ENCODE data around the gene PXDN.

PXDN gene

DNA sequence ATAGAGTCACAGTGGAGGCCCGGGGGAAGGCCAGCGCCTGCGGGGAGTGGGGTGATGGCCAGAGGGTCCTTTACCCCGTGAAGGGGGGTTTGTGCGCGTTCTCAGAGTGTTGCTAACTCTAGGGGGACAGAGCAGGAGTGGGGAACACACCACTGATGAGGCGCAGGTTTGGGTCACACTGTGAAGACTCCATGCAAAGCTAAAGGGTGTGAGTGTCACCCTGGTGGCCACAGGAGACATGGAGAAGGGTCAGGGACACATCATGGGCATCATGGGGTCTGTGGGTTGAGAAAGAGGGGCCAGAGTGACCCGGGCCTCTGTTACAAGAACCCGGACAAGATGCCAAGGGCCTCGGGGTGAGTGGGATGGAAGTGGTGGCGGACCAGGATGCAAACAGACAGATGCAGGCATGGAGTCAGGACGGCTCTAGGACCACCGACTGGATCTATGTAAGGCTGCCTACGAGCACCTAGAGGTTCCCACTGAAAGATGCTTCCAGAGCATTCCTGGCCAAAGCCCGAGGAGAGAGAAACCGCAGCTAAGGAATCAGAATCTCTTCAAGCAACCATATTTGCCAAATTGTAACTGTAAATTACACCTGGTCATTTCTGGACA lies 84.3 kb downstream of the PXDN start:
- Mint-ChIP-seq H3K27me3 (no peaks in the 10 kb centered on the region), H3K36me3 (no peaks in the 10 kb centered on the region), H3K9me3 (no peaks in the 10 kb centered on the region), H3K27ac (no peak overlapping the region), H3K4me1 (peaks cover 5% of the 10 kb centered on the region), H3K4me3 (no peak overlapping the region)
- no peak for ATAC-seq

GRCh38 chr2:1658394-1659151 lies 85.7 kb downstream of the PXDN start:
- no peak for ATAC-seq
- H3K27ac Mint-ChIP-seq, result no peak overlapping the region
- no peaks in the 10 kb centered on the region for H3K27me3 Mint-ChIP-seq
- no peak overlapping the region for H3K4me3 Mint-ChIP-seq
- peaks cover 5% of the 10 kb centered on the region for H3K4me1 Mint-ChIP-seq
- no peaks in the 10 kb centered on the region for H3K9me3 Mint-ChIP-seq
- no peaks in the 10 kb centered on the region for H3K36me3 Mint-ChIP-seq

- H3K9me3 Mint-ChIP-seq, result no peaks in the 10 kb centered on the region
- H3K27me3 Mint-ChIP-seq, result no peaks in the 10 kb centered on the region
- no peaks in the 10 kb centered on the region for H3K36me3 Mint-ChIP-seq
- H3K27ac Mint-ChIP-seq, result no peak overlapping the region
- ATAC-seq, result peak; percentile 29
- H3K4me1 Mint-ChIP-seq, result peaks cover 5% of the 10 kb centered on the region
- H3K4me3 Mint-ChIP-seq, result no peak overlapping the region
Observed at GRCh38 chr2:1656961-1657841, 87.1 kb downstream of the PXDN start.

- Mint-ChIP-seq H3K4me3 (no peak overlapping the region), H3K4me1 (peaks cover 5% of the 10 kb centered on the region), H3K27me3 (no peaks in the 10 kb centered on the region), H3K9me3 (no peaks in the 10 kb centered on the region), H3K27ac (no peak overlapping the region), H3K36me3 (no peaks in the 10 kb centered on the region)
- ATAC-seq, result peak; percentile 3
Observed at GRCh38 chr2:1656326-1656960, 87.9 kb downstream of the PXDN start.

DNA sequence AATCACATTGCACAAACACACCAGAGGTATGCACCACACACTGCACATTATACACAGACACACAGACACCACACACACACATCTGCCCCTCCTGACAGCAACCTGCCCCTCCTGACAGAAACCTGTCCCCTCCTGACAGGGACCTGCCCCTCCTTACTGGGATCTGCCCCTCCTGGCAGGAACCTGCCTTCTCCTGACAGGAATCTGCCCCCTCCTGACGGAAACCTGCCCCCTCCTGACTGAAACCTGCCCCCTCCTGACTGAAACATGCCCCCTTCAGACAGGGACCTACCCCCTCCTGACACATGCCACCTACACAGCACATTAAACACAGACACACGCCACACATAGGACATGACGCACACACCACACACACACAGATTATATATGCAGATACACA lies 88.9 kb downstream of the PXDN start:
- H3K27ac Mint-ChIP-seq, result no peak overlapping the region
- H3K4me3 Mint-ChIP-seq, result no peak overlapping the region
- no peak for ATAC-seq
- H3K27me3 Mint-ChIP-seq, result no peaks in the 10 kb centered on the region
- H3K9me3 Mint-ChIP-seq, result peaks cover 2% of the 10 kb centered on the region
- no peaks in the 10 kb centered on the region for H3K36me3 Mint-ChIP-seq
- H3K4me1 Mint-ChIP-seq, result peaks cover 5% of the 10 kb centered on the region

DNA sequence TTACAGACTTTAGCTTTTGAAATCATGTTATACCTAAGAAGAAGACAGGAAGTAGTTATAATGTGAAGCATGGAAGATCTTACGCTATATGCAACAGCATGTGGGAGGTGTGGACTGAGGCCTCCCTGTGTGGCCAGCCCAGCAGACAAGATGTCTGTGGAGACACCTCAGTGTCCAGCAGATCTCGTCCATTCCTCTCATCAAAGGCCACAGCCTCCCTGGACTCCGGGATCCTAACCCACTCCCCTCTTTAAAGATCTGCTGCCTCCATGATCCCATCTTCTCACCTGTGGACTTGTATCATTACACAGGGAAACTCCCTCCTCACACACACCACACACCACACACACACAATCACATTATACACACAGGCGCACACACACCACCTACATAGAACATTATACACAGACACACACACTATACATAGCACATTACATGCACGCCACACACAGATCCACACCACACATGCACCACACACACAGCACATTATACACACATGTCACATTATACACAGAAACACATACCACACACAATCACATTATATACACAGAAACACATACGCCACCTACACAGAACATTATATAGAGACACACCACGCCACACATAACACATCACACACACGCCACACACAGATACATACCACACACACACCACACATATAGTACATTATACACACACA lies 89.5 kb downstream of the PXDN start:
- H3K9me3 Mint-ChIP-seq, result peaks cover 3% of the 10 kb centered on the region
- no peak for ATAC-seq

GRCh38 chr2:1653956-1654695 lies 90.2 kb downstream of the PXDN start:
- no peak overlapping the region for H3K27ac Mint-ChIP-seq
- no peak overlapping the region for H3K4me3 Mint-ChIP-seq
- peaks cover 3% of the 10 kb centered on the region for H3K9me3 Mint-ChIP-seq
- no peaks in the 10 kb centered on the region for H3K27me3 Mint-ChIP-seq
- peaks cover 5% of the 10 kb centered on the region for H3K4me1 Mint-ChIP-seq
- no peaks in the 10 kb centered on the region for H3K36me3 Mint-ChIP-seq
- no peak for ATAC-seq

More for the DNA sequence above, 89.5 kb downstream of the PXDN start:
- no peak overlapping the region for H3K27ac Mint-ChIP-seq
- no peak overlapping the region for H3K4me3 Mint-ChIP-seq
- no peaks in the 10 kb centered on the region for H3K27me3 Mint-ChIP-seq
- H3K36me3 Mint-ChIP-seq, result no peaks in the 10 kb centered on the region
- peaks cover 5% of the 10 kb centered on the region for H3K4me1 Mint-ChIP-seq

GRCh38 chr2:1652034-1652790 lies 92.1 kb downstream of the PXDN start:
- Mint-ChIP-seq H3K4me3 (no peak overlapping the region), H3K27ac (no peak overlapping the region), H3K27me3 (no peaks in the 10 kb centered on the region), H3K4me1 (peaks cover 4% of the 10 kb centered on the region), H3K36me3 (no peaks in the 10 kb centered on the region), H3K9me3 (peaks cover 5% of the 10 kb centered on the region)
- ATAC-seq, result no peak

GRCh38 chr2:1651121-1652033 lies 92.9 kb downstream of the PXDN start:
- H3K27ac Mint-ChIP-seq, result no peak overlapping the region
- no peaks in the 10 kb centered on the region for H3K36me3 Mint-ChIP-seq
- no peak overlapping the region for H3K4me3 Mint-ChIP-seq
- no peaks in the 10 kb centered on the region for H3K27me3 Mint-ChIP-seq
- H3K9me3 Mint-ChIP-seq, result peaks cover 5% of the 10 kb centered on the region
- no peaks in the 10 kb centered on the region for H3K4me1 Mint-ChIP-seq
- ATAC-seq, result no peak

DNA sequence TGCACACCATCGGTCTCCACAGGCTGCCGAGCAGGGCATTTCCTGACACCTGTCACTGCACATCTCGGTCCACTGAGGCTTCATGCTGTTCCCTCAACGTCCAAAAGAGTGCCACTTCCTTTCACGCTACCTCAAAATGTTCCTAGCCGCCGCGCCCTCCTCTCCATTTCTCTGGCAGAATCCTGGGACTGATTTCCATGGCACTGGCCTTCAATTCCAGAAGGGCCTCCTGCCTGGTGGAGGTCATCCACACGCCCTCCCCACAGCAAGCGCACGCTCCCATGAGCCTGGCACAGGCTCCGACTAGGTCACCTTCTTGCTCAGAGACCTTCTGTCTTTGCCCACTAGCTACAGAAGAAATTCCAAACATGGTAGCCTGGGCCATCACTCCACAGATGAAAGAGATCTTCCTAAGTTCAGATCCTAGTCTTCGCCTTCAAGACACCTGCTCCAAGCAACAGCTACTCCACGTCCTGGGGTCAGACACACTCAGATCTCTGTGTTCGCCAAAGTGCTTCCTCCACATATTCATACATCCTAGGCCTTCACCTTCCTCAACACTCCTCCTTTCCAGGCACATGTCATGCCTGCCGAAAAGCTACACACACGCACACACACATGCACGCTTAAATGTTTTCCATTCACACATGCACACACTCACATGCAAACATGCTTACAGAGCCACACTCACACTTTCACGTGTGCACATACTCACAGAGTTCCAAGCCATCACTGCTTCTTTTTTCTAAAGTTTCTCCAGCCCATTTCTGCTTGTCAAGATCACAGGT lies 94.0 kb downstream of the PXDN start:
- ATAC-seq, result no peak
- H3K27me3 Mint-ChIP-seq, result no peaks in the 10 kb centered on the region
- no peak overlapping the region for H3K27ac Mint-ChIP-seq
- H3K9me3 Mint-ChIP-seq, result peaks cover 5% of the 10 kb centered on the region
- H3K4me1 Mint-ChIP-seq, result no peaks in the 10 kb centered on the region
- no peaks in the 10 kb centered on the region for H3K36me3 Mint-ChIP-seq
- H3K4me3 Mint-ChIP-seq, result no peak overlapping the region

GRCh38 chr2:1649103-1650084 lies 94.9 kb downstream of the PXDN start:
- H3K27ac Mint-ChIP-seq, result no peak overlapping the region
- peaks cover 5% of the 10 kb centered on the region for H3K9me3 Mint-ChIP-seq
- H3K4me3 Mint-ChIP-seq, result no peak overlapping the region
- no peaks in the 10 kb centered on the region for H3K27me3 Mint-ChIP-seq
- no peak for ATAC-seq
- H3K4me1 Mint-ChIP-seq, result no peaks in the 10 kb centered on the region
- no peaks in the 10 kb centered on the region for H3K36me3 Mint-ChIP-seq
